OCI-LY1 (cell line): ENCODE data around the gene S1PR5.

ENCODE experiments used
- H2AFZ ChIP-seq: fragments of 200-600 bp; sonication (generic), shearing (Covaris generic); 2 replicates; pipeline ENCODE4 v1.6.0; 2014; ENCODE audit warnings: antibody characterized with exemption, mild to moderate bottlenecking, low read length
- H3F3A ChIP-seq: fragments of 200-600 bp; sonication (generic), shearing (Covaris generic); 2 replicates; pipeline ENCODE4 v1.6.0; 2014; ENCODE audit warnings: mild to moderate bottlenecking, antibody characterized with exemption, low read length, moderate library complexity; ENCODE audit not compliant: insufficient read depth
- H3K27ac ChIP-seq: fragments of 200-600 bp; sonication (generic); 2 replicates; pipeline ENCODE4 v1.5.1; 2014; ENCODE audit warnings: low read length, mixed run types, mild to moderate bottlenecking, low read depth; ENCODE audit not compliant: poor library complexity, severe bottlenecking
- H3K27me3 ChIP-seq: fragments of 200-600 bp; sonication (generic); 2 replicates; pipeline ENCODE4 v1.6.0; 2014; ENCODE audit warnings: antibody characterized with exemption, mild to moderate bottlenecking, low read length, moderate library complexity; ENCODE audit not compliant: insufficient read depth
- H3K36me3 ChIP-seq: fragments of 200-600 bp; sonication (generic); 2 replicates; pipeline ENCODE4 v1.6.1; 2014; ENCODE audit warnings: mild to moderate bottlenecking, antibody characterized with exemption, low read length, moderate library complexity, mixed read lengths; ENCODE audit not compliant: insufficient read depth
- H3K4me1 ChIP-seq: fragments of 200-600 bp; sonication (generic); 2 replicates; pipeline ENCODE4 v1.5.1; 2014; ENCODE audit warnings: mild to moderate bottlenecking, low read length, moderate library complexity; ENCODE audit not compliant: insufficient read depth, severe bottlenecking
- H3K4me2 ChIP-seq: fragments of 200-600 bp; sonication (generic), shearing (Covaris generic); 2 replicates; pipeline ENCODE4 v1.6.1; 2014; ENCODE audit warnings: low read length
- H3K4me3 ChIP-seq: fragments of 200-600 bp; sonication (generic); 2 replicates; pipeline ENCODE4 v1.5.1; 2014; ENCODE audit warnings: low read length, low read depth, mild to moderate bottlenecking, mixed read lengths; ENCODE audit not compliant: poor library complexity, severe bottlenecking
- H3K79me2 ChIP-seq: fragments of 200-600 bp; shearing (Covaris generic); 2 replicates; pipeline ENCODE4 v1.6.1; 2016; ENCODE audit warnings: mixed run types, low read length, mixed read lengths; ENCODE audit not compliant: insufficient read depth
- H3K9ac ChIP-seq: fragments of 200-600 bp; sonication (generic), shearing (Covaris generic); 2 replicates; pipeline ENCODE4 v1.6.1; 2014; ENCODE audit warnings: mild to moderate bottlenecking, low read length, mixed read lengths
- H3K9me2 ChIP-seq: fragments of 200-600 bp; sonication (generic), shearing (Covaris generic); 2 replicates; pipeline ENCODE4 v1.6.1; 2014; ENCODE audit warnings: low read depth, mild to moderate bottlenecking, low read length, mixed read lengths
- H3K9me3 ChIP-seq: fragments of 200-600 bp; shearing (Covaris generic); 2 replicates; pipeline ENCODE4 v1.6.1; 2014; ENCODE audit warnings: low read length, mixed read lengths
- H4K20me1 ChIP-seq: fragments of 200-600 bp; sonication (generic), shearing (Covaris generic); 2 replicates; pipeline ENCODE4 v1.6.0; 2016; ENCODE audit warnings: mild to moderate bottlenecking, low read length; ENCODE audit not compliant: insufficient read depth
- CTCF ChIP-seq: fragments of 200-600 bp; sonication (generic), shearing (Covaris generic); IDR thresholded peaks from 2 replicates; pipeline ENCODE4 v1.5.1; 2017; ENCODE audit warnings: mild to moderate bottlenecking, antibody characterized with exemption, low read length, moderate library complexity, mixed read lengths
- EZH2 ChIP-seq: fragments of 200-600 bp; sonication (generic), shearing (Covaris generic); IDR thresholded peaks from 2 replicates; pipeline ENCODE4 v1.8.0; 2017; ENCODE audit warnings: borderline replicate concordance, mixed run types, mild to moderate bottlenecking, antibody characterized with exemption, low read length, moderate library complexity, mixed read lengths

Gene S1PR5

DNA sequence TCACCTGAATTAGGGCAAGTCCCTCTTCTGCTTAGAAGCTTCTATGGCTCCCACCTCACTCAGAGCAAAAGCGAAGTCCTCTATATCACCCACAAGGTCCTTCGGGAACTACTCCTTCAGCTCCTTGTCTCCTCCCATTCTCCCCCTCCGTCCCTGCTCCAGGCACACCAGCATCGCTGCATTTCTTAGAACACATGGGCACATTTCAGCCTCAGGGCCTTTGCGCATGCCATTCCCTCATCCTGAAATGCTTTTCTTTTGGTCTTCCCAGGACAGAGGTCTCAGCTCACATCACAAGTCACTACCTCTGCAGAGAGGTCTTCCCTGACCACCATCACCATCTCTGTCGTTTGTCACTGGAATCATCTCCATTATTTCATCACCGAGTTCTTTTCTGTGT lies 4.0 kb downstream of the S1PR5 start:
- no peak overlapping the region for H3K4me2 ChIP-seq

GRCh38 chr19:10510301-10510802 lies 6.9 kb downstream of the S1PR5 start:
- TF ChIP-seq CTCF (peak; percentile 91), EZH2 (no peak)
- Histone ChIP-seq H3K4me3 (no peak overlapping the region), H3K9ac (no peak overlapping the region), H3K36me3 (no peaks in the 10 kb centered on the region), H3K79me2 (no peaks in the 10 kb centered on the region), H3K4me1 (no peaks in the 10 kb centered on the region), H3F3A (no peaks in the 10 kb centered on the region), H3K27me3 (no peaks in the 10 kb centered on the region), H2AFZ (no peak overlapping the region), H3K4me2 (no peak overlapping the region), H3K9me2 (no peaks in the 10 kb centered on the region), H3K9me3 (no peaks in the 10 kb centered on the region), H3K27ac (no peak overlapping the region), H4K20me1 (no peaks in the 10 kb centered on the region)

More for the DNA sequence above, 4.0 kb downstream of the S1PR5 start:
- H3K4me3 ChIP-seq, result no peak overlapping the region
- no peaks in the 10 kb centered on the region for H3K4me1 ChIP-seq
- H4K20me1 ChIP-seq, result no peaks in the 10 kb centered on the region
- no peaks in the 10 kb centered on the region for H3K9me3 ChIP-seq
- H3K79me2 ChIP-seq, result no peaks in the 10 kb centered on the region
- H3K27ac ChIP-seq, result no peak overlapping the region
- H3K27me3 ChIP-seq, result 0 out of 2 replicates have a peak, but pooled peaks cover 4% of the 10 kb centered on the region
- no peaks in the 10 kb centered on the region for H3K9me2 ChIP-seq
- no peak for TF ChIP-seq CTCF
- TF ChIP-seq EZH2, result no peak
- H2AFZ ChIP-seq, result no peak overlapping the region
- H3K9ac ChIP-seq, result no peak overlapping the region
- no peaks in the 10 kb centered on the region for H3K36me3 ChIP-seq
- no peaks in the 10 kb centered on the region for H3F3A ChIP-seq

DNA sequence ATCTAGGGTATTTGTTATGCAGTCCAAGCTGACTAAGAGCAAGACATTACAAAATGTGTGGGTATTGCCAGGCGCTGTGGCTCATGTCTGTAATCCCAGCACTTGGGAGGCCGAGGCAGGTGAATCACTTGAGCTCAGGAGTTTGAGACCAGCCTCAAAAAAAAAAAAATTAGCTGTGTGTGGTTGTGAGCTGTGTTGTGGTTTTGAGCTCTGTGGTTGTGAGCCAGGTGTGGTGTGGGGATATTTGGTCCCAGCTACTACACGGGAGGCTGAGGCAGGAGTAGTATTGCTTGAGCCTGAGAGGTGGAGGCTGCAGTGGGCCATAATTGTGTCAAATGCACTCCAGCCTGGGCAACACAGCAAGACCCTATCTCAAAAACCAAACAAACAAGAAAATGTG lies 8.5 kb downstream of the S1PR5 start:
- H3K9ac ChIP-seq, result no peak overlapping the region
- peaks cover 2% of the 10 kb centered on the region for H3K4me1 ChIP-seq
- H3K9me3 ChIP-seq, result no peaks in the 10 kb centered on the region
- no peaks in the 10 kb centered on the region for H3K27me3 ChIP-seq
- H3F3A ChIP-seq, result no peaks in the 10 kb centered on the region
- no peaks in the 10 kb centered on the region for H4K20me1 ChIP-seq
- H3K4me3 ChIP-seq, result no peak overlapping the region
- H3K4me2 ChIP-seq, result no peak overlapping the region
- H3K36me3 ChIP-seq, result no peaks in the 10 kb centered on the region
- H3K9me2 ChIP-seq, result no peaks in the 10 kb centered on the region
- H2AFZ ChIP-seq, result no peak overlapping the region
- TF ChIP-seq EZH2, result no peak
- TF ChIP-seq CTCF, result no peak
- no peaks in the 10 kb centered on the region for H3K79me2 ChIP-seq
- no peak overlapping the region for H3K27ac ChIP-seq
